A549 (cell line): ENCODE results near the gene ANO8.

Source experiments
- CHD2 ChIP-seq: fragments of 150-350 bp; IDR thresholded peaks from 2 replicates; pipeline ENCODE4 v1.6.1; 2014; ENCODE audit warnings: low read length; ENCODE audit not compliant: partially characterized antibody
- EP300 ChIP-seq, 2 experiments: fragments of >200 bp; sonication (Bioruptor Twin); formaldehyde crosslinking; IDR thresholded peaks; 2 replicates in 1 of 2; 3 replicates in 1 of 2; pipeline ENCODE4 v1.6.1; 2016 to 2017
- NFE2L2 ChIP-seq: fragments of 150-350 bp; conservative IDR thresholded peaks from 2 replicates; pipeline ENCODE4 v1.6.1; 2014; ENCODE audit warnings: low read length
- POLR2A ChIP-seq: IDR thresholded peaks from 2 replicates; pipeline ENCODE4 v1.6.1; 2012; ENCODE audit warnings: mild to moderate bottlenecking, low read length
- SMC3 ChIP-seq: fragments of >200 bp; sonication (Bioruptor Twin); formaldehyde crosslinking; IDR thresholded peaks from 3 replicates; pipeline ENCODE4 v1.6.1; 2018; ENCODE audit warnings: inconsistent platforms
- TF ChIP-seq, protein P1 (sequence below): fragments of >200 bp; sonication (Bioruptor Twin); formaldehyde crosslinking; IDR thresholded peaks from 3 replicates; pipeline ENCODE4 v1.5.1; 2016

GRCh38 chr19:17307876-17308377 lies 26.7 kb downstream of the ANO8 start:
- TF ChIP-seq SMC3: no peak
- TF ChIP-seq, protein P1, sequence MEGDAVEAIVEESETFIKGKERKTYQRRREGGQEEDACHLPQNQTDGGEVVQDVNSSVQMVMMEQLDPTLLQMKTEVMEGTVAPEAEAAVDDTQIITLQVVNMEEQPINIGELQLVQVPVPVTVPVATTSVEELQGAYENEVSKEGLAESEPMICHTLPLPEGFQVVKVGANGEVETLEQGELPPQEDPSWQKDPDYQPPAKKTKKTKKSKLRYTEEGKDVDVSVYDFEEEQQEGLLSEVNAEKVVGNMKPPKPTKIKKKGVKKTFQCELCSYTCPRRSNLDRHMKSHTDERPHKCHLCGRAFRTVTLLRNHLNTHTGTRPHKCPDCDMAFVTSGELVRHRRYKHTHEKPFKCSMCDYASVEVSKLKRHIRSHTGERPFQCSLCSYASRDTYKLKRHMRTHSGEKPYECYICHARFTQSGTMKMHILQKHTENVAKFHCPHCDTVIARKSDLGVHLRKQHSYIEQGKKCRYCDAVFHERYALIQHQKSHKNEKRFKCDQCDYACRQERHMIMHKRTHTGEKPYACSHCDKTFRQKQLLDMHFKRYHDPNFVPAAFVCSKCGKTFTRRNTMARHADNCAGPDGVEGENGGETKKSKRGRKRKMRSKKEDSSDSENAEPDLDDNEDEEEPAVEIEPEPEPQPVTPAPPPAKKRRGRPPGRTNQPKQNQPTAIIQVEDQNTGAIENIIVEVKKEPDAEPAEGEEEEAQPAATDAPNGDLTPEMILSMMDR: no peak
- TF ChIP-seq POLR2A: no peak
- TF ChIP-seq EP300 (IDR thresholded peaks at IDR 0.05): no peak
- no peak for TF ChIP-seq NFE2L2
- TF ChIP-seq CHD2: no peak
